ENCODE results near the gene CEP170. TPM values are rescaled to one million over a fixed set of nuclear protein-coding genes. Genes with fewer than 3 reads are reported as not detected.

CEP170 gene
- total RNA-seq, 1 donor from 2014 or later: 86.5 TPM

DNA sequence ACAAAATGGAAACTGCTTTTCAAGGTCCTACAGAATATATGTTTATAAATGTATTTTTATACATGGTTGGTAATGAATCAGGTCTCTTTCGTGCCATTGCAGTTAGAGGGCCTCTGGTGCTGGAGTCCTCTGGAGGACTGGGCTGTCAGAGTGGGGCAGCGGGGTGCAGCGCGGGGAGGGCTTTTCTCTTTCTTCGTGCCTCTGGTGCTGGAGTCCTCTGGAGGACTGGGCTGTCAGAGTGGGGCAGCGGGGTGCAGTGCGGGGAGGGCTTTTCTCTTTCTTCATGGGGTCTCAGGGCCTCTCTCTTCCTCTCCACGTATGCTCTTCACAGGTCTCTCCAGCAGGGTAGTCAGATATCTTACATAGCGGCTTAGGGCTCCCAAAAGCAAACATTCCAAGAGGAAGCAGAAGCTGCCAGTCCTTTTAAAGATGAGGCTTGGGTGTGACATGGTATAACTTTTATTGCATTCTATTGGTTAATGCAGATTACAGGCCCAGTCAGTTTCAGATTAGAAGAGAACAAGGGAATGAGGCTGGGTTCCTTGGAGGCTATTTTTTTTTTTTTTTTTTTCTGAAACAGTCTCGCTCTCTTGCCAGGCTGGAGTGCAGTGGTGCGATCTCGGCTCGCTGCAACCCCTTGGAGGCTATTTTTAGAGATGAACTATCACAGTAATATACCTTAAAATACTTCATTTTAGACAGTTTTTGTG is 13.8 kb upstream of the CEP170 start:
- peaks cover 24% of the 10 kb centered on the region for H3K36me3 ChIP-seq
- H3K27ac ChIP-seq: peak overlapping the region; percentile 81
- peaks cover 42% of the 10 kb centered on the region for H3K4me1 ChIP-seq
- TF ChIP-seq, protein P1, sequence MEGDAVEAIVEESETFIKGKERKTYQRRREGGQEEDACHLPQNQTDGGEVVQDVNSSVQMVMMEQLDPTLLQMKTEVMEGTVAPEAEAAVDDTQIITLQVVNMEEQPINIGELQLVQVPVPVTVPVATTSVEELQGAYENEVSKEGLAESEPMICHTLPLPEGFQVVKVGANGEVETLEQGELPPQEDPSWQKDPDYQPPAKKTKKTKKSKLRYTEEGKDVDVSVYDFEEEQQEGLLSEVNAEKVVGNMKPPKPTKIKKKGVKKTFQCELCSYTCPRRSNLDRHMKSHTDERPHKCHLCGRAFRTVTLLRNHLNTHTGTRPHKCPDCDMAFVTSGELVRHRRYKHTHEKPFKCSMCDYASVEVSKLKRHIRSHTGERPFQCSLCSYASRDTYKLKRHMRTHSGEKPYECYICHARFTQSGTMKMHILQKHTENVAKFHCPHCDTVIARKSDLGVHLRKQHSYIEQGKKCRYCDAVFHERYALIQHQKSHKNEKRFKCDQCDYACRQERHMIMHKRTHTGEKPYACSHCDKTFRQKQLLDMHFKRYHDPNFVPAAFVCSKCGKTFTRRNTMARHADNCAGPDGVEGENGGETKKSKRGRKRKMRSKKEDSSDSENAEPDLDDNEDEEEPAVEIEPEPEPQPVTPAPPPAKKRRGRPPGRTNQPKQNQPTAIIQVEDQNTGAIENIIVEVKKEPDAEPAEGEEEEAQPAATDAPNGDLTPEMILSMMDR (IDR thresholded peaks at IDR 0.05): no peak
- H3K4me3 ChIP-seq: no peak overlapping the region
- no peaks in the 10 kb centered on the region for H3K27me3 ChIP-seq
- DNase-seq (no peak), ATAC-seq (peak; percentile 47)
- no peaks in the 10 kb centered on the region for H3K9me3 ChIP-seq
- intact Hi-C loops (cut with DNase I): no loop called here

GRCh38 chr1:243267914-243268653 is 13.0 kb upstream of the CEP170 start:
- H3K4me3 ChIP-seq: peak overlapping the region; percentile 5
- ATAC-seq: peak; percentile 56

DNA sequence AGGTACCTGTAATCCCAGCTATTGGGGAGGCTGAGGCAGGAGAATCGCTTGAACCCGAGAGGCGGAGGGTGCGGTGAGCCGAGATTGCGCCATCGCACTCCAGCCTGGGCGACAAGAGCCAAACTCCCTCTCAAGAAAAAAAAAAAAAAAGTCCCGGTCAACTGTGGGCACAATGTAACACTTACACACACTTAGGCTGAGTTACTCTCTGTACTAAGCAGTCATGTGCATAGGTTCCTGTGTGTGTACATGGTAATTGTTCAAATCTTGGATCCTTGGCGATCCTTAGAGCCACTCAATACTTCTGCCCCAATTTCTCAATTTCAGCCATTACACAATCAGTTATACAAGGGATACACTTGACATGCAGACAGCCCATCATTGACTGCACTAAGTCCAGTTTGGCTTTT is 12.4 kb upstream of the CEP170 start:
- intact Hi-C loops (cut with DNase I): no loop called here
- TF ChIP-seq, protein P1 (IDR thresholded peaks at IDR 0.05): no peak
- no peaks in the 10 kb centered on the region for H3K9me3 ChIP-seq
- H3K4me1 ChIP-seq: peaks cover 46% of the 10 kb centered on the region
- peak overlapping the region; percentile 5 for H3K4me3 ChIP-seq
- peaks cover 19% of the 10 kb centered on the region for H3K36me3 ChIP-seq
- DNase-seq: peak; percentile 87
- H3K27ac ChIP-seq: peak overlapping the region; percentile 81
- no peaks in the 10 kb centered on the region for H3K27me3 ChIP-seq
- peak; percentile 90 for ATAC-seq

More at GRCh38 chr1:243267914-243268653, 13.0 kb upstream of the CEP170 start:
- no peaks in the 10 kb centered on the region for H3K27me3 ChIP-seq
- no peak for DNase-seq
- H3K4me1 ChIP-seq: peaks cover 46% of the 10 kb centered on the region
- intact Hi-C loops (cut with DNase I): no loop called here
- TF ChIP-seq, protein P1 (IDR thresholded peaks at IDR 0.05): no peak
- H3K36me3 ChIP-seq: peaks cover 24% of the 10 kb centered on the region
- peak overlapping the region; percentile 81 for H3K27ac ChIP-seq
- H3K9me3 ChIP-seq: no peaks in the 10 kb centered on the region

DNA sequence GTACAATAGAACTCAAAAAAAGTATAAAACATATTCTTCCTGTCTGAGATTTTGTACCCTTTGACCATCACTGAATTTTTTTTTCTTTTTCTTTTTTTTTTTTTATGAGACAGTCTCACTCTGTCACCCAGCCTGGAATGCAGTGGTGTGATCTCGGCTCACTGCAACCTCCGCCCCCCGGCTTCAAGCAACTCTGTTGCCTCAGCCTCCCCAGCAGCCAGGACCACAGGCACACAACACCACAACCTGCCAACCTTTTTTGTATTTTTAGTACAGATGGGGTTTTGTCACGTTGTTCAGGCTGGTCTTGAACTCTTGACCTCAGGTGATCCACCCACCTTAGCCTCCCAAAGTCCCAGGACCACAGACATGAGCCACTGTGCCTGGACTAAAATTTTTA is 11.2 kb upstream of the CEP170 start:
- no peak overlapping the region for H3K27ac ChIP-seq
- H3K4me3 ChIP-seq: no peak overlapping the region
- ATAC-seq (no peak), DNase-seq (no peak)
- H3K9me3 ChIP-seq: no peaks in the 10 kb centered on the region
- TF ChIP-seq, protein P1 (IDR thresholded peaks at IDR 0.05): no peak
- peaks cover 7% of the 10 kb centered on the region for H3K36me3 ChIP-seq
- intact Hi-C loops (cut with DNase I): no loop called here
- peaks cover 46% of the 10 kb centered on the region for H3K4me1 ChIP-seq
- H3K27me3 ChIP-seq: no peaks in the 10 kb centered on the region

DNA sequence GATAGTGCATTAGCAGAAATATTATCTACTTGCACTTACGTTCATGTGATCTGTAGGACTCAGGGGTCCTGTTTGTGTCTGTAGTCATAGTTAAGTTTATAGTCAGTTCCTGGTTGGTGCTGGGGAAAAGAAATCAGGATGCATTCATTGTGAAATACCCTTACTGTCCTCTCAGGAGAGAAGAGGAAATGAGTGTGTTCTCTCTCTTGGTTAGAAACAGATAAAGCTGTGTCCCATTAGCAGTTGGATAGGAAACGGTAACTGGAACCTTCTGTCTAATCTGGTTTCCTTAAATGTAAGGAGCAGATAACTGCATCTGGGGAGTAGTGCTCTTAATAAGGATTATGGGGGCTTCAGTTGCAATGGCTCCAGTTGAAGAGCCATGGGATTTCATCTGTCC is 9.6 kb upstream of the CEP170 start:
- Histone ChIP-seq H3K27ac (peak overlapping the region; percentile 72), H3K4me1 (peaks cover 32% of the 10 kb centered on the region), H3K9me3 (no peaks in the 10 kb centered on the region), H3K27me3 (no peaks in the 10 kb centered on the region), H3K36me3 (no peaks in the 10 kb centered on the region), H3K4me3 (no peak overlapping the region)
- intact Hi-C loops (cut with DNase I): no loop called here
- DNase-seq (no peak), ATAC-seq (peak; percentile 61)
- TF ChIP-seq, protein P1 (IDR thresholded peaks at IDR 0.05): no peak
